ENCODE results near the gene PHEX. TPM values are rescaled to one million over a fixed set of nuclear protein-coding genes. Genes with fewer than 3 reads are reported as not detected.

The PHEX gene
- 0.70 to 1.2 TPM (median 0.96 TPM) in 3 replicates for total RNA-seq

GRCh38 chrX:22032084-22032483 is at the start of gene PHEX:
PHEX (plus strand) TSS chrX:22032325; CDS start chrX:22033006, 681 bp downstream.
- no peak for DNase-seq (ENCODE audit: low spot score in 2 of 2, unreplicated experiment in 2 of 2)
- Mint-ChIP-seq H3K36me3 (no peaks in the 10 kb centered on the region), H3K27ac (peak within 1 kb of the TSS; percentile 26), H3K4me3 (no peak within 1 kb of the TSS), H3K9me3 (peaks cover 12% of the 10 kb centered on the region), H3K27me3 (ENCODE audit: low read depth) (no peaks in the 10 kb centered on the region), H3K4me1 (peaks cover 8% of the 10 kb centered on the region)
- TF ChIP-seq CTCF (IDR thresholded peaks at IDR 0.05; ENCODE audit: unreplicated experiment), result no peak

- DNase-seq (ENCODE audit: low spot score in 2 of 2, unreplicated experiment in 2 of 2), result peak in 1 of 2 experiments; percentile 75
- Mint-ChIP-seq H3K36me3 (peaks cover 24% of the 10 kb centered on the region), H3K9me3 (peaks cover 2% of the 10 kb centered on the region), H3K27me3 (ENCODE audit: low read depth) (no peaks in the 10 kb centered on the region), H3K4me1 (peaks cover 14% of the 10 kb centered on the region), H3K27ac (peak overlapping the region; percentile 7), H3K4me3 (no peak overlapping the region)
- TF ChIP-seq CTCF (IDR thresholded peaks at IDR 0.05; ENCODE audit: unreplicated experiment), result peak; percentile 94
These were observed 46.8 kb upstream of the PHEX start for GRCh38 chrX:21985332-21985777.

- DNase-seq (ENCODE audit: low spot score in 2 of 2, unreplicated experiment in 2 of 2), result no peak
- Mint-ChIP-seq H3K4me3 (no peak overlapping the region), H3K4me1 (peaks cover 14% of the 10 kb centered on the region), H3K27me3 (ENCODE audit: low read depth) (no peaks in the 10 kb centered on the region), H3K27ac (peak overlapping the region; percentile 21), H3K9me3 (peaks cover 8% of the 10 kb centered on the region), H3K36me3 (peaks cover 34% of the 10 kb centered on the region)
- TF ChIP-seq CTCF (IDR thresholded peaks at IDR 0.05; ENCODE audit: unreplicated experiment), result no peak
These were observed 45.5 kb upstream of the PHEX start for GRCh38 chrX:21986596-21986995.

DNA sequence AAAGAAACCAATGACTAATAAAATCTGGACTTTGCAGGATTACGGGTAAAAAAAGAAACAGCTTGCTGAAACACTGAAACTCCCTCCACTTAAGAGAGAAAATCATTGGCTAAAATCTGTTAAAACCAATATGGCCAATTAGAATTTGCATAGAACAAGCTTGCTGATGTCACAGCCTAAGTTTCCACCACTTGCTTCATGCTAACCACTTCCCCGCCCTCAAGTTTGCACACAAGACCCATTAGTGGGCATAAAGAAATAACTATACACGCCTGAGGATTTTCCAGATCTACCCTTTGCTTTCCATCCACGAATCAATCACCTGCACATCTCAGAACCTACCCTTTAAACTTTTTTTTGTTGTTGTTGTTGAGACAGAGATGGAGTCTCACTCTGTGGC is 42.7 kb upstream of the PHEX start:
- Mint-ChIP-seq H3K36me3 (peaks cover 53% of the 10 kb centered on the region), H3K27ac (no peak overlapping the region), H3K4me3 (no peak overlapping the region), H3K4me1 (peaks cover 26% of the 10 kb centered on the region), H3K9me3 (peaks cover 8% of the 10 kb centered on the region), H3K27me3 (ENCODE audit: low read depth) (no peaks in the 10 kb centered on the region)
- no peak for TF ChIP-seq CTCF (IDR thresholded peaks at IDR 0.05; ENCODE audit: unreplicated experiment)
- DNase-seq (ENCODE audit: low spot score in 2 of 2, unreplicated experiment in 2 of 2), result no peak

DNA sequence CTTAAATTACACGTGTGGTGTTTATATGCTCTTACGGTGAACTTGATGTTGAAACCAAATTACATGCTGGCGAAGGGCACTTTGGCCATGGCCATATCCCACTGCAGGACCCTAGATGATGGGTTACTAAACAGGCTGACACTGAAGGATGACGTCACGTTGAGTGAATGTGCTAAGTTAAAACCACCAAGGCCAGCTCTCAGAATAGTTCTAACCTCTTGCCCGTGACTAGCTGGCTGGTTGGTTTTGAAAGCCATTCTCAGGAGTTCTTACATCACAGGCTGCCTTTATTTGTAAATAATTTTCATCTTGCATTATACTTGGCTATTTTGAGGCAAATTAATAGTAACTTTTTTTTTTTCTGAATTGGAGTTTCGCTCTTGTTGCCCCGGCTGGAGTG is 41.3 kb upstream of the PHEX start:
- TF ChIP-seq CTCF (IDR thresholded peaks at IDR 0.05; ENCODE audit: unreplicated experiment), result no peak
- Mint-ChIP-seq H3K27me3 (ENCODE audit: low read depth) (no peaks in the 10 kb centered on the region), H3K4me3 (no peak overlapping the region), H3K36me3 (peaks cover 55% of the 10 kb centered on the region), H3K9me3 (peaks cover 8% of the 10 kb centered on the region), H3K4me1 (peaks cover 27% of the 10 kb centered on the region), H3K27ac (no peak overlapping the region)
- no peak for DNase-seq (ENCODE audit: low spot score in 2 of 2, unreplicated experiment in 2 of 2)

DNA sequence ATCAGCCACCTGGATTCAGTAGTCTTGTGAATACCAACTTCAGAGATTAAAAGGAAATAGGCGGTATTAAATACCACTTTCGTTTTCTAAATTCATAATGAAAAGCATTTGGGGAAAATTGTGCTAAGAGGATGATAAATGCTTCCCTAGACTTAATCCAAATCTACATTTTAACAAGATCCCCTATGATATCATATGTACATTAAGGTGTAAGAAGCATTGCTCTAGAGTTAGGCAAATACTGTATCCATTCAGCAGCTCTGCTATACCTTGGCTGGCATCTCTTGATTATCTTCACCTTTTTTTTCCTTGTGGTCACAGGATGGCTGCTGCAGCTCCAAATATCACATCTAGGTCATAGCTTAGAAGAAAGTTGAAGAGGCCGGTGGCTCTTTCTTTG is 40.6 kb upstream of the PHEX start:
- Mint-ChIP-seq H3K4me1 (peaks cover 32% of the 10 kb centered on the region), H3K4me3 (no peak overlapping the region), H3K27me3 (ENCODE audit: low read depth) (no peaks in the 10 kb centered on the region), H3K27ac (no peak overlapping the region), H3K9me3 (peaks cover 8% of the 10 kb centered on the region), H3K36me3 (peaks cover 55% of the 10 kb centered on the region)
- DNase-seq (ENCODE audit: low spot score in 2 of 2, unreplicated experiment in 2 of 2), result no peak
- no peak for TF ChIP-seq CTCF (IDR thresholded peaks at IDR 0.05; ENCODE audit: unreplicated experiment)
